ENCODE measurements around the gene CHFR.

CHFR gene

GRCh38 chr12:132831771-132832170 lies 55.6 kb downstream of the CHFR start:
- ChIA-PET POLR2A (no interaction called here), CTCF (no interaction called here)
- DNase-seq (ENCODE audit: extremely low spot score), result no peak
- no peak for TF ChIP-seq ARNT (IDR thresholded peaks at IDR 0.05)

- CTCF ChIA-PET, result no interaction called here
- DNase-seq (ENCODE audit: extremely low spot score), result peak; percentile 99
- POLR2A ChIA-PET, result no interaction called here
- TF ChIP-seq SUZ12 (IDR thresholded peaks at IDR 0.05), result no peak
- TF ChIP-seq ELF4 (IDR thresholded peaks at IDR 0.05), result peak; percentile 95
- TF ChIP-seq LEF1 (IDR thresholded peaks at IDR 0.05; ENCODE audit: borderline replicate concordance), result no peak
- no peak for TF ChIP-seq FOXA1 (IDR thresholded peaks at IDR 0.05)
- peak; percentile 79 for TF ChIP-seq L3MBTL2 (conservative IDR thresholded peaks at IDR 0.05)
- no peak for TF ChIP-seq SP1 (IDR thresholded peaks at IDR 0.05)
- no peak for TF ChIP-seq ZNF384 (IDR thresholded peaks at IDR 0.05)
- TF ChIP-seq PKNOX1 (IDR thresholded peaks at IDR 0.05), result peak; percentile 58
- no peak for TF ChIP-seq FOXM1 (IDR thresholded peaks at IDR 0.05; ENCODE audit: borderline replicate concordance)
- TF ChIP-seq HDGF (IDR thresholded peaks at IDR 0.05; ENCODE audit: borderline replicate concordance), result no peak
- peak; percentile 95 for TF ChIP-seq CTBP1 (IDR thresholded peaks at IDR 0.05; ENCODE audit: borderline replicate concordance)
- no peak for TF ChIP-seq NFRKB (IDR thresholded peaks at IDR 0.05)
Measured at GRCh38 chr12:132828706-132829534, 58.5 kb downstream of the CHFR start, which contains the start of gene GOLGA3. Gene GOLGA3 (minus strand): TSS chr12:132828869. CDS start chr12:132822128, 6,741 bp downstream.

- no peak for DNase-seq (ENCODE audit: extremely low spot score)
- TF ChIP-seq SP1 (IDR thresholded peaks at IDR 0.05) (no peak), ZNF384 (IDR thresholded peaks at IDR 0.05) (peak; percentile 77)
- POLR2A ChIA-PET, result no interaction called here
- CTCF ChIA-PET, result no interaction called here
Measured at GRCh38 chr12:132827763-132828703, 59.4 kb downstream of the CHFR start.

GRCh38 chr12:132825861-132826260 lies 61.5 kb downstream of the CHFR start:
- no peak for TF ChIP-seq ARNT (IDR thresholded peaks at IDR 0.05)
- TF ChIP-seq LEF1 (IDR thresholded peaks at IDR 0.05; ENCODE audit: borderline replicate concordance), result no peak
- TF ChIP-seq FOXM1 (IDR thresholded peaks at IDR 0.05; ENCODE audit: borderline replicate concordance), result no peak
- TF ChIP-seq FOXK2 (IDR thresholded peaks at IDR 0.05), result no peak
- no peak for TF ChIP-seq SUZ12 (IDR thresholded peaks at IDR 0.05)
- TF ChIP-seq FOXA1 (IDR thresholded peaks at IDR 0.05), result no peak
- no peak for TF ChIP-seq TARDBP (IDR thresholded peaks at IDR 0.05)
- ChIA-PET CTCF (no interaction called here), POLR2A (no interaction called here)
- no peak for DNase-seq (ENCODE audit: extremely low spot score)

GRCh38 chr12:132825089-132825488 lies 62.3 kb downstream of the CHFR start:
- ChIA-PET POLR2A (no interaction called here), CTCF (no interaction called here)
- TF ChIP-seq NFRKB (IDR thresholded peaks at IDR 0.05) (no peak), BHLHE40 (IDR thresholded peaks at IDR 0.05; ENCODE audit: borderline replicate concordance) (no peak), SUZ12 (IDR thresholded peaks at IDR 0.05) (no peak), ELF4 (IDR thresholded peaks at IDR 0.05) (no peak), TARDBP (IDR thresholded peaks at IDR 0.05) (no peak), CTBP1 (IDR thresholded peaks at IDR 0.05; ENCODE audit: borderline replicate concordance) (no peak), L3MBTL2 (conservative IDR thresholded peaks at IDR 0.05) (no peak), SP1 (IDR thresholded peaks at IDR 0.05) (no peak), PKNOX1 (IDR thresholded peaks at IDR 0.05) (no peak), ZNF384 (IDR thresholded peaks at IDR 0.05) (no peak), HDGF (IDR thresholded peaks at IDR 0.05; ENCODE audit: borderline replicate concordance) (no peak), ARNT (IDR thresholded peaks at IDR 0.05) (no peak), FOXK2 (IDR thresholded peaks at IDR 0.05) (no peak), LEF1 (IDR thresholded peaks at IDR 0.05; ENCODE audit: borderline replicate concordance) (no peak)
- no peak for DNase-seq (ENCODE audit: extremely low spot score)

GRCh38 chr12:132824053-132824452 lies 63.4 kb downstream of the CHFR start:
- ChIA-PET CTCF (no interaction called here), POLR2A (no interaction called here)

More at GRCh38 chr12:132824053-132824452, 63.4 kb downstream of the CHFR start:
- no peak for TF ChIP-seq HDGF (IDR thresholded peaks at IDR 0.05; ENCODE audit: borderline replicate concordance)
- TF ChIP-seq TARDBP (IDR thresholded peaks at IDR 0.05), result no peak
- TF ChIP-seq L3MBTL2 (conservative IDR thresholded peaks at IDR 0.05), result no peak
- TF ChIP-seq CTBP1 (IDR thresholded peaks at IDR 0.05; ENCODE audit: borderline replicate concordance), result no peak
- no peak for TF ChIP-seq SP1 (IDR thresholded peaks at IDR 0.05)
- no peak for TF ChIP-seq FOXM1 (IDR thresholded peaks at IDR 0.05; ENCODE audit: borderline replicate concordance)
- TF ChIP-seq PKNOX1 (IDR thresholded peaks at IDR 0.05), result no peak
- no peak for TF ChIP-seq BHLHE40 (IDR thresholded peaks at IDR 0.05; ENCODE audit: borderline replicate concordance)
- no peak for TF ChIP-seq ZNF384 (IDR thresholded peaks at IDR 0.05)
- no peak for TF ChIP-seq ELF4 (IDR thresholded peaks at IDR 0.05)
- TF ChIP-seq FOXK2 (IDR thresholded peaks at IDR 0.05), result no peak
- no peak for TF ChIP-seq FOXA1 (IDR thresholded peaks at IDR 0.05)
- no peak for TF ChIP-seq NFRKB (IDR thresholded peaks at IDR 0.05)
- no peak for TF ChIP-seq ARNT (IDR thresholded peaks at IDR 0.05)
- TF ChIP-seq LEF1 (IDR thresholded peaks at IDR 0.05; ENCODE audit: borderline replicate concordance), result no peak
- DNase-seq (ENCODE audit: extremely low spot score), result no peak

Data from HEK293T (cell line).